Panc1 (cell line): ENCODE data around the gene TBC1D10A.

ENCODE experiments used
- CTCF ChIP-seq: fragments of 450-650 bp; IDR thresholded peaks from 2 replicates; pipeline ENCODE4 v1.5.1; 2017; ENCODE audit warnings: mild to moderate bottlenecking
- POLR2AphosphoS5 ChIP-seq: IDR thresholded peaks from 2 replicates; pipeline ENCODE4 v1.6.1; 2012; ENCODE audit warnings: mild to moderate bottlenecking, low read depth, low read length, moderate library complexity
- SIN3A ChIP-seq: IDR thresholded peaks from 2 replicates; pipeline ENCODE4 v1.6.1; 2012; ENCODE audit warnings: low read depth, mild to moderate bottlenecking, low read length, moderate library complexity, borderline replicate concordance; ENCODE audit not compliant: insufficient read depth
- TCF7L2 ChIP-seq: IDR thresholded peaks from 2 replicates; pipeline ENCODE4 v1.6.1; 2011; ENCODE audit warnings: mild to moderate bottlenecking, low read depth, low read length, inconsistent platforms
- TF ChIP-seq, protein P1 (sequence below), 2 experiments: IDR thresholded peaks; 2 replicates each; pipeline ENCODE4 v1.6.1; 2011 to 2012; ENCODE audit warnings: low read depth in 2 of 2, control low read depth in 1 of 2, low read length in 1 of 2, mild to moderate bottlenecking in 1 of 2, moderate library complexity in 1 of 2; ENCODE audit not compliant: insufficient read depth in 1 of 2

DNA sequence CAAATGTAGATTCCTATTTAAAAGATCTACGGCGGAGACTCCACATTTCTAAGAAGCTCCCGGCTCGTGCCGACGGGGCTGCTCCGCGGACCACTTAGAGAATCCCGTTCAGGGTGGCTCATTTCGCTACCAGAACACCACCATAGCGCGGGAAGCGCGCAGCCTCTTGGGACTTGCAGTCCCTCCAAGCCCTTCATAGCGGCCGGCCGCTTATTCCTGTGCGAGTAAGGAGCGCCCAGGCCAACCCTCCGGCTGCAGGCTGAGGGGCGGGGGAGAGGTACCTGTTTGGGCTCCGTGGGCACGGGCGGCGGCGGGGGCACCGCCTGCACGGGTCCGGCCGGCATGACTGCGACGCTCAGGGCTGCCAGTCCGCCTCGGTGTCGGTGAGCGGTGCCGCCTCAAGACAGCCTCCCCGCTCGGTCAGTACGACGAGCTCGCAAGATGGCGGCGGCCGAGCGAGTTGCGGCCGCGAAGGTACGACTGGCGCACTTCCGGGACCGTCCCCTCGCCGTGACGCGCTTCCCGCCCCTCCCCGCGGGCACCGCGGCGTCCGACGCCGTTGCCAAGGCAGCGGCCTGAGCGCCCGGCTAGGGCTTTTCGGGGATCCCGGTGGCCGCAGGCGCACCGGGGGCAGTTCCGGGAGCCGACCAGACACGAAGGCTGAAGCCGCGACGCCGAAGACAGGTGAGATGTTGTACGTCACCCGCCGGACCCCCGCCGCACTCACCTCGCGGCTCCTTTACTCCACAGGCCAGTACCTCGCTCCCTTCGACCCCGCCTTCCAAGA is 29.9 kb upstream of the TBC1D10A start, which contains the start of the genes CCDC157 and SF3A1:
- TF ChIP-seq CTCF: no peak
- peak; percentile 83 for TF ChIP-seq POLR2AphosphoS5
- peak; percentile 98; the same call in 1 of the 2 replicates for TF ChIP-seq SIN3A
- TF ChIP-seq TCF7L2: 0 out of 2 replicates have a peak, but pooled peaks have one; percentile 39
- TF ChIP-seq, protein P1, sequence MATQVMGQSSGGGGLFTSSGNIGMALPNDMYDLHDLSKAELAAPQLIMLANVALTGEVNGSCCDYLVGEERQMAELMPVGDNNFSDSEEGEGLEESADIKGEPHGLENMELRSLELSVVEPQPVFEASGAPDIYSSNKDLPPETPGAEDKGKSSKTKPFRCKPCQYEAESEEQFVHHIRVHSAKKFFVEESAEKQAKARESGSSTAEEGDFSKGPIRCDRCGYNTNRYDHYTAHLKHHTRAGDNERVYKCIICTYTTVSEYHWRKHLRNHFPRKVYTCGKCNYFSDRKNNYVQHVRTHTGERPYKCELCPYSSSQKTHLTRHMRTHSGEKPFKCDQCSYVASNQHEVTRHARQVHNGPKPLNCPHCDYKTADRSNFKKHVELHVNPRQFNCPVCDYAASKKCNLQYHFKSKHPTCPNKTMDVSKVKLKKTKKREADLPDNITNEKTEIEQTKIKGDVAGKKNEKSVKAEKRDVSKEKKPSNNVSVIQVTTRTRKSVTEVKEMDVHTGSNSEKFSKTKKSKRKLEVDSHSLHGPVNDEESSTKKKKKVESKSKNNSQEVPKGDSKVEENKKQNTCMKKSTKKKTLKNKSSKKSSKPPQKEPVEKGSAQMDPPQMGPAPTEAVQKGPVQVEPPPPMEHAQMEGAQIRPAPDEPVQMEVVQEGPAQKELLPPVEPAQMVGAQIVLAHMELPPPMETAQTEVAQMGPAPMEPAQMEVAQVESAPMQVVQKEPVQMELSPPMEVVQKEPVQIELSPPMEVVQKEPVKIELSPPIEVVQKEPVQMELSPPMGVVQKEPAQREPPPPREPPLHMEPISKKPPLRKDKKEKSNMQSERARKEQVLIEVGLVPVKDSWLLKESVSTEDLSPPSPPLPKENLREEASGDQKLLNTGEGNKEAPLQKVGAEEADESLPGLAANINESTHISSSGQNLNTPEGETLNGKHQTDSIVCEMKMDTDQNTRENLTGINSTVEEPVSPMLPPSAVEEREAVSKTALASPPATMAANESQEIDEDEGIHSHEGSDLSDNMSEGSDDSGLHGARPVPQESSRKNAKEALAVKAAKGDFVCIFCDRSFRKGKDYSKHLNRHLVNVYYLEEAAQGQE (IDR thresholded peaks at IDR 0.05; ENCODE audit: insufficient read depth in 1 of 2, low read depth in 2 of 2, low read length in 1 of 2): no peak
